ENCODE data around the gene TSC2. TPM values are rescaled to one million over a fixed set of nuclear protein-coding genes. Genes with fewer than 3 reads are reported as not detected.
A peak's percentile ranks its signal among the peaks of the same experiment; 100 is the strongest.

Gene TSC2
- total and polyA plus RNA-seq, 9 of the 15 experiments (the other 6 are each of a cell fraction or from before 2014, with no cell fraction given), result 1.3 to 68.1 (median 16.6) TPM

DNA sequence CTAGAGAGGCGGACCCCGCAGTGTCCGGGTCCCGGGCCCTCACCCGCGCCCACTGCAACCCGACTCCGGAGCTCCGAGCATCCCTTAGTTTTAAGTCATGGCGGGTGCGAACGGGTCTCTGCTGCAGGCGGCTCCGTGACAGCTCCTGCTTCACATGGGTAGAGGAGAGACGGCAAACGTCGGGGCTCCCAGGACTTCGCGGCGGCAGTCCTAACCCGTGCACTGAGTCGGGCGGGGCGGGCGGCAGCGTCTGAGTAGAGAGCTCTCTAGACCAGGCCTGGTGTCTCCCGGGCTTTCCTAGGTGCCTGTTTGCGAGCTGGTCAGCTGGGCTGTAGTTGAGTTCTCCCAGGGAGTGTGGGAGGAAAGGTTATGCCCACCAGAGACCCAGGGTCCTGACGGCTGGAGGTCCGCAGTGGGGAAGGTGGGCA is 345 bp downstream of the TSC2 start (continued):
- TF ChIP-seq, protein P1, sequence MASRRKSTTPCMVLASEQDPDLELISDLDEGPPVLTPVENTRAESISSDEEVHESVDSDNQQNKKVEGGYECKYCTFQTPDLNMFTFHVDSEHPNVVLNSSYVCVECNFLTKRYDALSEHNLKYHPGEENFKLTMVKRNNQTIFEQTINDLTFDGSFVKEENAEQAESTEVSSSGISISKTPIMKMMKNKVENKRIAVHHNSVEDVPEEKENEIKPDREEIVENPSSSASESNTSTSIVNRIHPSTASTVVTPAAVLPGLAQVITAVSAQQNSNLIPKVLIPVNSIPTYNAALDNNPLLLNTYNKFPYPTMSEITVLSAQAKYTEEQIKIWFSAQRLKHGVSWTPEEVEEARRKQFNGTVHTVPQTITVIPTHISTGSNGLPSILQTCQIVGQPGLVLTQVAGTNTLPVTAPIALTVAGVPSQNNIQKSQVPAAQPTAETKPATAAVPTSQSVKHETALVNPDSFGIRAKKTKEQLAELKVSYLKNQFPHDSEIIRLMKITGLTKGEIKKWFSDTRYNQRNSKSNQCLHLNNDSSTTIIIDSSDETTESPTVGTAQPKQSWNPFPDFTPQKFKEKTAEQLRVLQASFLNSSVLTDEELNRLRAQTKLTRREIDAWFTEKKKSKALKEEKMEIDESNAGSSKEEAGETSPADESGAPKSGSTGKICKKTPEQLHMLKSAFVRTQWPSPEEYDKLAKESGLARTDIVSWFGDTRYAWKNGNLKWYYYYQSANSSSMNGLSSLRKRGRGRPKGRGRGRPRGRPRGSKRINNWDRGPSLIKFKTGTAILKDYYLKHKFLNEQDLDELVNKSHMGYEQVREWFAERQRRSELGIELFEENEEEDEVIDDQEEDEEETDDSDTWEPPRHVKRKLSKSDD (conservative IDR thresholded peaks at IDR 0.05; ENCODE audit: low read length), result no peak
- TF ChIP-seq KLF1 (tag; IDR thresholded peaks at IDR 0.05) (0 out of 2 replicates have a peak, but pooled peaks have one; percentile 7), GABPA (tag; conservative IDR thresholded peaks at IDR 0.05; ENCODE audit: low read depth) (peak; percentile 66), SRSF1 (IDR thresholded peaks at IDR 0.05; ENCODE audit: low read depth, low read length) (no peak), GTF2E2 (tag; IDR thresholded peaks at IDR 0.05) (no peak), RBBP5 (IDR thresholded peaks at IDR 0.05; ENCODE audit: borderline replicate concordance, insufficient read depth, low read length, poor library complexity, severe bottlenecking) (peak; percentile 38), NR2C2 (CRISPR knock-in tag; IDR thresholded peaks at IDR 0.05) (no peak), NR2C2 (tag; IDR thresholded peaks at IDR 0.05) (peak; percentile 86; the same call in 1 of the 2 replicates), FOXJ2 (tag; IDR thresholded peaks at IDR 0.05) (0 out of 2 replicates have a peak, but pooled peaks have one; percentile 1), RBFOX2 (IDR thresholded peaks at IDR 0.05; ENCODE audit: low read depth, low read length) (peak; percentile 51; the same call in 1 of the 2 replicates), ARNT (IDR thresholded peaks at IDR 0.05) (no peak), ZNF175 (CRISPR knock-in tag; IDR thresholded peaks at IDR 0.05; ENCODE audit: low read depth) (no peak), CCAR2 (IDR thresholded peaks at IDR 0.05; ENCODE audit: low read depth, low read length) (no peak), TGIF2 (CRISPR knock-in tag; IDR thresholded peaks at IDR 0.05) (peak; percentile 3; the same call in 1 of the 2 replicates), MEF2D (tag; conservative IDR thresholded peaks at IDR 0.05; ENCODE audit: low read depth) (no peak), MCM2 (IDR thresholded peaks at IDR 0.05; ENCODE audit: low read depth) (no peak)
- TF ChIP-seq, protein P2, sequence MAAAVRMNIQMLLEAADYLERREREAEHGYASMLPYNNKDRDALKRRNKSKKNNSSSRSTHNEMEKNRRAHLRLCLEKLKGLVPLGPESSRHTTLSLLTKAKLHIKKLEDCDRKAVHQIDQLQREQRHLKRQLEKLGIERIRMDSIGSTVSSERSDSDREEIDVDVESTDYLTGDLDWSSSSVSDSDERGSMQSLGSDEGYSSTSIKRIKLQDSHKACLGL (CRISPR knock-in tag; IDR thresholded peaks at IDR 0.05; ENCODE audit: borderline replicate concordance, poor library complexity, severe bottlenecking), result no peak
- TF ChIP-seq, protein P3, sequence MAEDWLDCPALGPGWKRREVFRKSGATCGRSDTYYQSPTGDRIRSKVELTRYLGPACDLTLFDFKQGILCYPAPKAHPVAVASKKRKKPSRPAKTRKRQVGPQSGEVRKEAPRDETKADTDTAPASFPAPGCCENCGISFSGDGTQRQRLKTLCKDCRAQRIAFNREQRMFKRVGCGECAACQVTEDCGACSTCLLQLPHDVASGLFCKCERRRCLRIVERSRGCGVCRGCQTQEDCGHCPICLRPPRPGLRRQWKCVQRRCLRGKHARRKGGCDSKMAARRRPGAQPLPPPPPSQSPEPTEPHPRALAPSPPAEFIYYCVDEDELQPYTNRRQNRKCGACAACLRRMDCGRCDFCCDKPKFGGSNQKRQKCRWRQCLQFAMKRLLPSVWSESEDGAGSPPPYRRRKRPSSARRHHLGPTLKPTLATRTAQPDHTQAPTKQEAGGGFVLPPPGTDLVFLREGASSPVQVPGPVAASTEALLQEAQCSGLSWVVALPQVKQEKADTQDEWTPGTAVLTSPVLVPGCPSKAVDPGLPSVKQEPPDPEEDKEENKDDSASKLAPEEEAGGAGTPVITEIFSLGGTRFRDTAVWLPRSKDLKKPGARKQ (CRISPR knock-in tag; IDR thresholded peaks at IDR 0.05), result no peak
- TF ChIP-seq, protein P4, sequence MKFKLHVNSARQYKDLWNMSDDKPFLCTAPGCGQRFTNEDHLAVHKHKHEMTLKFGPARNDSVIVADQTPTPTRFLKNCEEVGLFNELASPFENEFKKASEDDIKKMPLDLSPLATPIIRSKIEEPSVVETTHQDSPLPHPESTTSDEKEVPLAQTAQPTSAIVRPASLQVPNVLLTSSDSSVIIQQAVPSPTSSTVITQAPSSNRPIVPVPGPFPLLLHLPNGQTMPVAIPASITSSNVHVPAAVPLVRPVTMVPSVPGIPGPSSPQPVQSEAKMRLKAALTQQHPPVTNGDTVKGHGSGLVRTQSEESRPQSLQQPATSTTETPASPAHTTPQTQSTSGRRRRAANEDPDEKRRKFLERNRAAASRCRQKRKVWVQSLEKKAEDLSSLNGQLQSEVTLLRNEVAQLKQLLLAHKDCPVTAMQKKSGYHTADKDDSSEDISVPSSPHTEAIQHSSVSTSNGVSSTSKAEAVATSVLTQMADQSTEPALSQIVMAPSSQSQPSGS (CRISPR knock-in tag; IDR thresholded peaks at IDR 0.05), result no peak
- TF ChIP-seq, protein P5, sequence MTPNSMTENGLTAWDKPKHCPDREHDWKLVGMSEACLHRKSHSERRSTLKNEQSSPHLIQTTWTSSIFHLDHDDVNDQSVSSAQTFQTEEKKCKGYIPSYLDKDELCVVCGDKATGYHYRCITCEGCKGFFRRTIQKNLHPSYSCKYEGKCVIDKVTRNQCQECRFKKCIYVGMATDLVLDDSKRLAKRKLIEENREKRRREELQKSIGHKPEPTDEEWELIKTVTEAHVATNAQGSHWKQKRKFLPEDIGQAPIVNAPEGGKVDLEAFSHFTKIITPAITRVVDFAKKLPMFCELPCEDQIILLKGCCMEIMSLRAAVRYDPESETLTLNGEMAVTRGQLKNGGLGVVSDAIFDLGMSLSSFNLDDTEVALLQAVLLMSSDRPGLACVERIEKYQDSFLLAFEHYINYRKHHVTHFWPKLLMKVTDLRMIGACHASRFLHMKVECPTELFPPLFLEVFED (CRISPR knock-in tag; conservative IDR thresholded peaks at IDR 0.05), result no peak

Data from K562 (cell line).